GM12878 (cell line): Measurements from ENCODE around the gene HPS3. TPM values are rescaled to one million over a fixed set of nuclear protein-coding genes. Genes with fewer than 3 reads are reported as not detected.

Source experiments
- ATAC-seq: fragments of 200-7000 bp; cut with Tn5 transposase; 3 replicates; pipeline ENCODE4 v1.9.1; 2020; ENCODE audit warnings: mild to moderate bottlenecking, moderate library complexity
- BruUV-seq: library from RNA; stranded (reverse); fragments of 400-500 nt; replicated peaks from 2 replicates; lab custom pipeline; 2021; lab: Mats Ljungman, UMichigan
- CTCF ChIA-PET: fragments of 300-600 bp; sonication (Branson Sonifier 250); formaldehyde crosslinking; extraction: SDS; loops from one replicate; lab custom pipeline; 2021; ENCODE audit warnings: inconsistent platforms; lab: Yijun Ruan, JAX
- POLR2A ChIA-PET: fragments of 350-600 bp; formaldehyde crosslinking; extraction: SDS; loops from one replicate; lab custom pipeline; 2021; ENCODE audit warnings: inconsistent platforms; lab: Charles Lee
- RAD21 ChIA-PET: fragments of 300-600 bp; sonication (Branson Sonifier 250); formaldehyde crosslinking; loops from one replicate; lab custom pipeline; 2023; ENCODE audit warnings: antibody characterized with exemption; ENCODE audit not compliant: unreplicated experiment; lab: Charles Lee
- SMC1A ChIA-PET: fragments of 300-600 bp; sonication (Branson Sonifier 250); formaldehyde crosslinking; loops from one replicate; lab custom pipeline; 2023; ENCODE audit not compliant: unreplicated experiment, uncharacterized antibody; lab: Charles Lee
- DNase-seq: peaks from one replicate; pipeline ENCODE4 v3.0.0-alpha.2; 2011; ENCODE audit warnings: low read depth, low spot score
- FAIRE-seq: peaks from 3 replicates; lab custom pipeline; 2011; peaks lifted over from hg19 to GRCh38; lab: Jason Lieb, UNC
- H2AFZ ChIP-seq: 2 replicates; pipeline ENCODE4 v1.6.0; 2011; ENCODE audit warnings: low read depth, low read length, control low read depth; ENCODE audit not compliant: control insufficient read depth
- H3K27ac ChIP-seq: 2 replicates; pipeline ENCODE4 v1.5.1; 2011; ENCODE audit warnings: control low read depth; ENCODE audit not compliant: control insufficient read depth, insufficient read depth
- H3K27me3 ChIP-seq, 2 experiments: replicated peaks in 1 of 2; 2 replicates each; pipeline versions ENCODE4 v1.6.0 to v1.6.1; 2011; ENCODE audit warnings: low read length in 1 of 2; ENCODE audit not compliant: control insufficient read depth in 2 of 2, insufficient read depth in 2 of 2
- H3K36me3 ChIP-seq, 2 experiments: 2 replicates each; pipeline ENCODE4 v1.5.1; 2011; ENCODE audit warnings: low read length in 1 of 2; ENCODE audit not compliant: control insufficient read depth in 2 of 2, insufficient read depth in 2 of 2
- H3K4me1 ChIP-seq: 2 replicates; pipeline ENCODE4 v1.6.1; 2011; ENCODE audit warnings: mild to moderate bottlenecking, low read length, moderate library complexity, mixed read lengths; ENCODE audit not compliant: control insufficient read depth, insufficient read depth
- H3K4me2 ChIP-seq: 2 replicates; pipeline ENCODE4 v1.6.0; 2011; ENCODE audit warnings: control low read depth; ENCODE audit not compliant: control insufficient read depth, insufficient read depth
- H3K4me3 ChIP-seq: fragments of 200-600 bp; sonication (generic); 2 replicates; pipeline ENCODE4 v1.5.1; 2016
- H3K79me2 ChIP-seq: 2 replicates; pipeline ENCODE4 v1.6.0; 2011; ENCODE audit warnings: low read length; ENCODE audit not compliant: control insufficient read depth, insufficient read depth
- H3K9ac ChIP-seq: 2 replicates; pipeline ENCODE4 v1.8.0; 2011; ENCODE audit warnings: low read length, control low read depth, mixed read lengths; ENCODE audit not compliant: control insufficient read depth, insufficient read depth
- H3K9me3 ChIP-seq: replicated peaks from 3 replicates; pipeline ENCODE4 v1.5.1; 2011; ENCODE audit warnings: mild to moderate bottlenecking, low read length; ENCODE audit not compliant: control insufficient read depth, insufficient read depth
- H4K20me1 ChIP-seq: 2 replicates; pipeline ENCODE4 v1.6.0; 2011; ENCODE audit not compliant: control insufficient read depth, insufficient read depth
- ELK1 ChIP-seq: IDR thresholded peaks from 2 replicates; pipeline ENCODE4 v1.6.1; 2012; ENCODE audit warnings: low read depth, low read length, improper control_type of control experiment
- NBN ChIP-seq: fragments of 450-650 bp; IDR thresholded peaks from 2 replicates; pipeline ENCODE4 v1.6.1; 2016
- NFYA ChIP-seq: IDR thresholded peaks from 2 replicates; pipeline ENCODE4 v1.6.1; 2011; ENCODE audit warnings: low read depth, mild to moderate bottlenecking, low read length, improper control_type of control experiment, borderline replicate concordance
- REST ChIP-seq: IDR thresholded peaks from 2 replicates; pipeline ENCODE4 v1.6.1; 2012; ENCODE audit warnings: mild to moderate bottlenecking, low read depth, low read length
- SUZ12 ChIP-seq: fragments of 200-600 bp; sonication (generic); IDR thresholded peaks from one replicate; pipeline ENCODE4 v1.6.1; 2018; ENCODE audit warnings: antibody characterized with exemption, mild to moderate bottlenecking; ENCODE audit not compliant: unreplicated experiment
- WGBS: methylation state at CpG from one replicate; pipeline ENCODE4 v1.1.6; 2016; ENCODE audit warnings: low lambda C conversion rate; ENCODE audit not compliant: insufficient replicate concordance, insufficient coverage; ENCODE audit errors: missing lambda C conversion rate; 5-methylcytosine and 5-hydroxymethylcytosine counted together
- in situ Hi-C: fragments of 300-500 bp; cut with MboI; formaldehyde crosslinking; loops from 9 replicates; pipeline ENCODE4 v1.14.3; 2018; ENCODE audit warnings: mixed read lengths
- intact Hi-C: fragments of 100-400 bp; cut with micrococcal nuclease; formaldehyde crosslinking; loops from one replicate; pipeline ENCODE4 v1.14.2; 2022; ENCODE audit not compliant: unreplicated experiment
- polyA plus RNA-seq, 11 experiments: library from polyadenylated mRNA; depleted of rRNA in 4 of 11; unstranded in 6 of 11; stranded (reverse) in 5 of 11; fragments of >200 nt; fragmentation: Nextera tagmentation in 4 of 11; fragmentation: Illumina TruSeq in 1 of 11; extraction: Ambion mirVana in 4 of 11; extraction: Trizol in 1 of 11; gene quantifications; 1 replicate in 1 of 11; 2 replicates in 10 of 11; pipeline versions ENCODE4 v1.2.1 to v1.2.3, GENCODE V29; 2011 to 2016; ENCODE audit warnings: inconsistent platforms in 2 of 11, missing spikeins in 2 of 11, low read depth in 1 of 11
- total RNA-seq, 4 experiments: library from RNA; depleted of rRNA in 3 of 4; stranded (reverse); fragments of >200 nt in 3 of 4; fragmentation: Illumina TruSeq in 1 of 4; extraction: Trizol in 1 of 4; gene quantifications; 2 replicates each; pipeline versions ENCODE4 v1.2.1 to v1.2.3, GENCODE V29; 2013 to 2021

Gene HPS3
- total and polyA plus RNA-seq, 10 of the 15 experiments (the other 5 are each of a cell fraction or from before 2014, with no cell fraction given) = 2.7 to 26.5 (median 14.8) TPM

GRCh38 chr3:149212386-149212785 is 82.9 kb downstream of the HPS3 start:
- no peak overlapping the region for H3K27ac ChIP-seq
- H3K4me3 ChIP-seq = no peak overlapping the region
- CTCF ChIA-PET = interaction anchor here (0.6 kb wide), 1 partner anchor 567 kb away, joined by 3 read pairs; no protein-coding TSS in a partner anchor
- no TSS peak for BruUV-seq
- no peaks in the 10 kb centered on the region for H3K27me3 ChIP-seq
- SMC1A ChIA-PET = no interaction called here
- DNase-seq (no peak), ATAC-seq (no peak), FAIRE-seq (no peak)
- H3K79me2 ChIP-seq = no peaks in the 10 kb centered on the region
- intact Hi-C loops (no loop called here), in situ Hi-C loops (no loop called here)
- no peaks in the 10 kb centered on the region for H4K20me1 ChIP-seq
- H3K9ac ChIP-seq = no peak overlapping the region
- TF ChIP-seq REST = no peak
- TF ChIP-seq NBN = no peak
- no peak for TF ChIP-seq SUZ12
- TF ChIP-seq NFYA = no peak
- no peak for TF ChIP-seq ELK1
- 70% methylated on average over 1 of the region's 1 CpG for WGBS
- H3K4me2 ChIP-seq = no peak overlapping the region
- no peaks in the 10 kb centered on the region for H3K36me3 ChIP-seq
- no peaks in the 10 kb centered on the region for H3K9me3 ChIP-seq
- RAD21 ChIA-PET = interaction anchor here (0.6 kb wide), 1 partner anchor 22 kb away, joined by 3 read pairs; no protein-coding TSS in a partner anchor
- POLR2A ChIA-PET = no interaction called here
- no peak overlapping the region for H2AFZ ChIP-seq
- H3K4me1 ChIP-seq = no peaks in the 10 kb centered on the region
